Hepatocyte (in vitro differentiated cells): Measurements from ENCODE around the gene HDAC3. TPM values are rescaled to one million over a fixed set of nuclear protein-coding genes. Genes with fewer than 3 reads are reported as not detected.

ENCODE experiments used
- DNase-seq: peaks from one replicate; pipeline ENCODE4 v3.0.0-alpha.2; 2016; ENCODE audit warnings: low spot score
- H2AFZ ChIP-seq: fragments of 200-600 bp; sonication (generic); 2 replicates; pipeline ENCODE4 v1.6.0; 2016; ENCODE audit warnings: antibody characterized with exemption, mild to moderate bottlenecking
- H3K27ac ChIP-seq: fragments of 200-600 bp; sonication (generic); 2 replicates; pipeline ENCODE4 v1.5.1; 2016; ENCODE audit warnings: mild to moderate bottlenecking
- H3K27me3 ChIP-seq: fragments of 200-600 bp; sonication (generic); 2 replicates; pipeline ENCODE4 v1.6.1; 2016
- H3K36me3 ChIP-seq: fragments of 200-600 bp; sonication (generic); replicated peaks from 2 replicates; pipeline ENCODE4 v1.5.1; 2016; ENCODE audit warnings: low read depth; ENCODE audit not compliant: insufficient read depth
- H3K4me1 ChIP-seq: fragments of 200-600 bp; sonication (generic); 2 replicates; pipeline ENCODE4 v1.5.1; 2016; ENCODE audit warnings: mild to moderate bottlenecking, moderate library complexity; ENCODE audit not compliant: insufficient read depth
- H3K4me2 ChIP-seq: fragments of 200-600 bp; sonication (generic); 2 replicates; pipeline ENCODE4 v1.6.0; 2016
- H3K4me3 ChIP-seq: fragments of 200-600 bp; sonication (generic); 2 replicates; pipeline ENCODE4 v1.5.1; 2016; ENCODE audit warnings: mild to moderate bottlenecking
- H3K79me2 ChIP-seq: fragments of 200-600 bp; sonication (generic); 2 replicates; pipeline ENCODE4 v1.6.0; 2017; ENCODE audit warnings: mild to moderate bottlenecking
- H3K9me2 ChIP-seq: fragments of 200-600 bp; sonication (generic); replicated peaks from 2 replicates; pipeline ENCODE4 v1.6.0; 2017; ENCODE audit warnings: mild to moderate bottlenecking; ENCODE audit not compliant: insufficient read depth
- H3K9me3 ChIP-seq: fragments of 200-600 bp; sonication (generic); 2 replicates; pipeline ENCODE4 v1.5.1; 2016; ENCODE audit warnings: low read depth, mild to moderate bottlenecking
- H4K20me1 ChIP-seq: fragments of 200-600 bp; sonication (generic); 2 replicates; pipeline ENCODE4 v1.6.0; 2016; ENCODE audit warnings: mild to moderate bottlenecking; ENCODE audit not compliant: insufficient read depth, poor library complexity, severe bottlenecking
- CTCF ChIP-seq: fragments of 200-600 bp; sonication (generic); IDR thresholded peaks from 2 replicates; pipeline ENCODE4 v1.5.1; 2016; ENCODE audit warnings: antibody characterized with exemption, mild to moderate bottlenecking; ENCODE audit not compliant: poor library complexity
- EZH2 ChIP-seq: fragments of 200-600 bp; sonication (generic); IDR thresholded peaks from 2 replicates; pipeline ENCODE4 v1.6.1; 2016; ENCODE audit warnings: antibody characterized with exemption, mild to moderate bottlenecking, borderline replicate concordance
- EZH2phosphoT487 ChIP-seq: fragments of 200-600 bp; sonication (generic); IDR thresholded peaks from one replicate; pipeline ENCODE4 v1.6.1; 2018; ENCODE audit warnings: antibody characterized with exemption, mild to moderate bottlenecking, low read depth, moderate library complexity; ENCODE audit not compliant: unreplicated experiment, severe bottlenecking
- WGBS: methylation state at CpG from one replicate; pipeline ENCODE4 v1.1.6; 2016; ENCODE audit warnings: low lambda C conversion rate; ENCODE audit errors: missing lambda C conversion rate; 5-methylcytosine and 5-hydroxymethylcytosine counted together
- polyA plus RNA-seq: library from polyadenylated mRNA; unstranded; fragments of >200 nt; fragmentation: Nextera tagmentation; extraction: Ambion mirVana; gene quantifications from 2 replicates; pipeline ENCODE4 v1.2.1, GENCODE V29; 2016
- total RNA-seq: library from RNA; depleted of rRNA; stranded (reverse); fragments of >200 nt; gene quantifications from 2 replicates; pipeline ENCODE4 v1.2.3, GENCODE V29; 2014

HDAC3 gene
- total and polyA plus RNA-seq, 2 experiments from 2014 or later, result 50.1 to 74.0 TPM

GRCh38 chr5:141635646-141636045 is 1.0 kb downstream of the HDAC3 start:
- H3K36me3 ChIP-seq, result no peaks in the 10 kb centered on the region
- TF ChIP-seq EZH2 (no peak), CTCF (no peak), EZH2phosphoT487 (no peak)
- H3K4me3 ChIP-seq, result peak overlapping the region; percentile 70
- peak overlapping the region; percentile 99 for H3K4me2 ChIP-seq
- no peaks in the 10 kb centered on the region for H3K27me3 ChIP-seq
- WGBS, result 65% methylated on average over 7 of the region's 7 CpGs
- H3K27ac ChIP-seq, result peak overlapping the region; percentile 90
- H2AFZ ChIP-seq, result peak overlapping the region; percentile 97
- peaks cover 19% of the 10 kb centered on the region for H3K4me1 ChIP-seq
- no peaks in the 10 kb centered on the region for H3K9me2 ChIP-seq
- peaks cover 58% of the 10 kb centered on the region for H3K79me2 ChIP-seq
- H3K9me3 ChIP-seq, result no peaks in the 10 kb centered on the region
- no peak for DNase-seq
- peaks cover 10% of the 10 kb centered on the region for H4K20me1 ChIP-seq

GRCh38 chr5:141634720-141635119 is 1.9 kb downstream of the HDAC3 start:
- Histone ChIP-seq H3K36me3 (no peaks in the 10 kb centered on the region), H4K20me1 (peaks cover 10% of the 10 kb centered on the region), H3K9me3 (no peaks in the 10 kb centered on the region), H3K4me2 (peak overlapping the region; percentile 99), H2AFZ (no peak overlapping the region), H3K4me1 (peaks cover 19% of the 10 kb centered on the region), H3K9me2 (no peaks in the 10 kb centered on the region), H3K4me3 (no peak overlapping the region), H3K27ac (no peak overlapping the region), H3K27me3 (no peaks in the 10 kb centered on the region), H3K79me2 (peaks cover 64% of the 10 kb centered on the region)
- 94% methylated on average over 6 of the region's 6 CpGs for WGBS
- no peak for DNase-seq
- no peak for TF ChIP-seq EZH2
- TF ChIP-seq EZH2phosphoT487, result no peak
- no peak for TF ChIP-seq CTCF

- Histone ChIP-seq H3K36me3 (no peaks in the 10 kb centered on the region), H3K79me2 (peaks cover 64% of the 10 kb centered on the region), H3K27ac (no peak overlapping the region), H4K20me1 (peaks cover 10% of the 10 kb centered on the region), H3K9me3 (no peaks in the 10 kb centered on the region), H3K27me3 (no peaks in the 10 kb centered on the region), H3K4me2 (no peak overlapping the region), H2AFZ (no peak overlapping the region), H3K4me3 (no peak overlapping the region), H3K9me2 (no peaks in the 10 kb centered on the region), H3K4me1 (peaks cover 19% of the 10 kb centered on the region)
- TF ChIP-seq CTCF (no peak), EZH2phosphoT487 (no peak), EZH2 (no peak)
- 87% methylated on average over 5 of the region's 5 CpGs for WGBS
- no peak for DNase-seq
Measured at GRCh38 chr5:141633871-141634561, 2.6 kb downstream of the HDAC3 start.
